GM12874 (cell line): ENCODE data around the gene MIER2.

Source experiments
- TF ChIP-seq, protein P1 (sequence below): IDR thresholded peaks from 2 replicates; pipeline ENCODE4 v1.5.1; 2011; ENCODE audit warnings: low read depth, mild to moderate bottlenecking, control low read depth, low read length, moderate library complexity; ENCODE audit not compliant: insufficient read depth

The MIER2 gene

GRCh38 chr19:342801-343421 is 1.7 kb downstream of the MIER2 start:
- TF ChIP-seq, protein P1, sequence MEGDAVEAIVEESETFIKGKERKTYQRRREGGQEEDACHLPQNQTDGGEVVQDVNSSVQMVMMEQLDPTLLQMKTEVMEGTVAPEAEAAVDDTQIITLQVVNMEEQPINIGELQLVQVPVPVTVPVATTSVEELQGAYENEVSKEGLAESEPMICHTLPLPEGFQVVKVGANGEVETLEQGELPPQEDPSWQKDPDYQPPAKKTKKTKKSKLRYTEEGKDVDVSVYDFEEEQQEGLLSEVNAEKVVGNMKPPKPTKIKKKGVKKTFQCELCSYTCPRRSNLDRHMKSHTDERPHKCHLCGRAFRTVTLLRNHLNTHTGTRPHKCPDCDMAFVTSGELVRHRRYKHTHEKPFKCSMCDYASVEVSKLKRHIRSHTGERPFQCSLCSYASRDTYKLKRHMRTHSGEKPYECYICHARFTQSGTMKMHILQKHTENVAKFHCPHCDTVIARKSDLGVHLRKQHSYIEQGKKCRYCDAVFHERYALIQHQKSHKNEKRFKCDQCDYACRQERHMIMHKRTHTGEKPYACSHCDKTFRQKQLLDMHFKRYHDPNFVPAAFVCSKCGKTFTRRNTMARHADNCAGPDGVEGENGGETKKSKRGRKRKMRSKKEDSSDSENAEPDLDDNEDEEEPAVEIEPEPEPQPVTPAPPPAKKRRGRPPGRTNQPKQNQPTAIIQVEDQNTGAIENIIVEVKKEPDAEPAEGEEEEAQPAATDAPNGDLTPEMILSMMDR, result no peak

GRCh38 chr19:342128-342455 is 2.5 kb downstream of the MIER2 start:
- TF ChIP-seq, protein P1, result no peak

DNA sequence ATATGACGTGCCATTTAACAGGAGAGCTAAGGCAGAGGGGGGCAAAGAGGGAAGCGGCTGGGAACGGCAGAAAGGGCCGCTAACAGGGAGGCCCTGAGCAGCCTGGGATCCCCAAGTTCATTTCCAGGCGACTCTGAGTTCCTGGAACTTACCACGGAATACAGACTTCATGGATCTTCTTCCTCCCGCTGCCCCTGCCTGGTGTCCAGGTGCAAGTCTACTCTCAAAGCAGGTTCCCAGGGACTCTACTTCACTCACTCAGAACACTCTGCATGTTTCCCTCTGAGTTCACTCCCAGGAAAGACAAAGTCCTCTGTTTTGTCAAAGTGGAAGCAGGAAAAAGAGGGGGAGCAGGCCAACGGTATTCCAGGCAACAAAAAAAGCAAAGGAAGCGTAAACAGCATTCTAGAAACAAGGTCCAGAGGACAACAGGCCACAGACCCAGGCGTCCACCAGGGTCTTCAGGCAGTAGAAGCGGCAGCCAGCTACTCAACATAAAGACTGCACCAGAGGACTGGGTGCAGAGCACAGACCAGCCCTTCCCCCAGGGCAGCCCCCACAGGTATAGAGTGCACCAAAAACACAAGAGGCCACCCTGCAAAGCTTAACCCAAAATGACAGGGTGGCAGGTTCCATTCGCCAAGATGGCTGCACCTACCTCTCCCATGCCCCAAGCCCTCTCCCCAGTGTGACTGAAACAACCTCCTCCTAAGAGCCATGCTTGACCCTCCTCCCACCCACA is 3.0 kb downstream of the MIER2 start:
- TF ChIP-seq, protein P1, result no peak

GRCh38 chr19:340620-341385 is 3.8 kb downstream of the MIER2 start:
- TF ChIP-seq, protein P1, result no peak

DNA sequence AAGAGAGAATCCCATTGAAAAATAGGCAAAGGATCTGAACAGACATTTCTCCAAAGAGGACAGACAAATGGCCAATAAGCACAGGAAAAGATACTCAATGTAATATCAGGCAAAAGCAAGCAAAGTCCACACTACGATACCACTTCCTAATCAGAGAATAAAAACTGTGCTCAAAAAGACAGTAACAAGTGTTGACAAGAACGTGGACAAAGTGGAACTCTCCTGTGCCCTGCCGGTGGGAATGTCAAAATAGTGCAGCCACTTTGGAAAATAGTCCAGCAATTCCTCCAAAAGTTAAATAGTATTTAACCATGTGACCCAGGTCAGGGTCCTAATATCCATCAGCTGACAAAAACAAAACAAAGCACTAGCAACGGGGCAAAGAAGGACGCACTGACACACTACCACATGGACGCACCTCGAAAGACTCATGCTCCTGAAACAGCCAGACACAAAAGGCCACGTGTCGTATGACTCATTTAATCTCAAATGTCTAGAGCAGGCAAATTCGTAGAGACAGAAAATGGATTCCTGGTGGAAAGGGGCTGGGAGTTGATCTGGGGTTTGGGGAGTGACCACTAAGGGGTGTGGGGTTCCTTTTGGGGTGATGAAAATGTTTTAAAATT is 5.2 kb downstream of the MIER2 start:
- TF ChIP-seq, protein P1, result no peak

GRCh38 chr19:338421-338820 is 6.2 kb downstream of the MIER2 start:
- TF ChIP-seq, protein P1, result no peak

DNA sequence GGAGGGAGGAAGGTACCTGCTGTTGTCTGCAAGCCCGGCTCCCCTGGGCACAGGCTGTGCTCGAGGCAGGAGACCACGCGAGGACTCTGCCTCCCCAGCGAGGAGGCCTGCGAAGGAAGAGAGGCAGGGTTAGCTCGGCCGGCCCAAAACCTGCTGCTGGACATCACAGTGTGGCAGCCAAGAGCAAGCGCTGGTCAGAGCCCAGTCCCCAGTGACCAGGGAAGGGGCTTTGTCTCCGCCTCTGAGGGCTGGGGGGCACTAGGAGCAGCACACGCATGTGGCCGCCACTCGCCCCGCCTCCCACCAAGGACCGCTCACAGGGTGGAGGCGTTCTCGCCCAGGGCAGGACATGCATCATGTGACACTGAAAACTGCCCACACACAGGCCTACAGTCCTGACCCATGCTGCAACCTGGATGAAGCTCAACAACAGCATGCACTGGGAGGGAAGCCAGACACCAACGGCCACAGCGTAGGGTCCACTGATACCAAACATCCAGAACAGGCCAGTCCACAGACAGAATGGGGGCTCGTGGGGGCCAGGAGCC is 8.5 kb downstream of the MIER2 start:
- TF ChIP-seq, protein P1, result no peak
